RWPE2 (cell line): ENCODE results near the gene RPE.

Source experiments
- ATAC-seq: fragments of 200-7000 bp; cut with Tn5 transposase; 3 replicates; pipeline ENCODE4 v1.9.1; 2021; ENCODE audit warnings: low read depth
- DNase-seq: peaks from one replicate; pipeline ENCODE4 v3.0.0-alpha.2; 2020; ENCODE audit warnings: low spot score
- H3K27ac ChIP-seq: fragments of 450-650 bp; 2 replicates; pipeline ENCODE4 v1.5.1; 2017; ENCODE audit warnings: mild to moderate bottlenecking; ENCODE audit not compliant: poor library complexity, severe bottlenecking
- H3K27me3 ChIP-seq: fragments of 250-450 bp; sonication (Bioruptor Pico); 2 replicates; pipeline ENCODE4 v1.5.1; 2021; ENCODE audit warnings: mild to moderate bottlenecking, moderate library complexity; ENCODE audit not compliant: insufficient read depth, poor library complexity, severe bottlenecking
- H3K36me3 ChIP-seq: fragments of 250-450 bp; sonication (Bioruptor Pico); 2 replicates; pipeline ENCODE4 v1.5.1; 2020; ENCODE audit warnings: low read depth, mild to moderate bottlenecking, moderate library complexity
- H3K4me1 ChIP-seq: fragments of 250-450 bp; sonication (Bioruptor Pico); 2 replicates; pipeline ENCODE4 v1.5.1; 2021; ENCODE audit warnings: mild to moderate bottlenecking, moderate library complexity; ENCODE audit not compliant: insufficient read depth, poor library complexity, severe bottlenecking
- H3K4me3 ChIP-seq: fragments of 250-450 bp; sonication (Bioruptor Pico); 2 replicates; pipeline ENCODE4 v1.5.1; 2021; ENCODE audit warnings: mild to moderate bottlenecking, moderate library complexity; ENCODE audit not compliant: severe bottlenecking
- H3K9me3 ChIP-seq: fragments of 250-450 bp; sonication (Bioruptor Pico); 2 replicates; pipeline ENCODE4 v1.5.1; 2021; ENCODE audit warnings: mild to moderate bottlenecking, moderate library complexity; ENCODE audit not compliant: severe bottlenecking
- TF ChIP-seq, protein P1 (sequence below): fragments of 450-650 bp; IDR thresholded peaks from one replicate; pipeline ENCODE4 v1.5.1; 2017; ENCODE audit warnings: mild to moderate bottlenecking, moderate library complexity; ENCODE audit not compliant: poor library complexity, severe bottlenecking

Gene RPE

DNA sequence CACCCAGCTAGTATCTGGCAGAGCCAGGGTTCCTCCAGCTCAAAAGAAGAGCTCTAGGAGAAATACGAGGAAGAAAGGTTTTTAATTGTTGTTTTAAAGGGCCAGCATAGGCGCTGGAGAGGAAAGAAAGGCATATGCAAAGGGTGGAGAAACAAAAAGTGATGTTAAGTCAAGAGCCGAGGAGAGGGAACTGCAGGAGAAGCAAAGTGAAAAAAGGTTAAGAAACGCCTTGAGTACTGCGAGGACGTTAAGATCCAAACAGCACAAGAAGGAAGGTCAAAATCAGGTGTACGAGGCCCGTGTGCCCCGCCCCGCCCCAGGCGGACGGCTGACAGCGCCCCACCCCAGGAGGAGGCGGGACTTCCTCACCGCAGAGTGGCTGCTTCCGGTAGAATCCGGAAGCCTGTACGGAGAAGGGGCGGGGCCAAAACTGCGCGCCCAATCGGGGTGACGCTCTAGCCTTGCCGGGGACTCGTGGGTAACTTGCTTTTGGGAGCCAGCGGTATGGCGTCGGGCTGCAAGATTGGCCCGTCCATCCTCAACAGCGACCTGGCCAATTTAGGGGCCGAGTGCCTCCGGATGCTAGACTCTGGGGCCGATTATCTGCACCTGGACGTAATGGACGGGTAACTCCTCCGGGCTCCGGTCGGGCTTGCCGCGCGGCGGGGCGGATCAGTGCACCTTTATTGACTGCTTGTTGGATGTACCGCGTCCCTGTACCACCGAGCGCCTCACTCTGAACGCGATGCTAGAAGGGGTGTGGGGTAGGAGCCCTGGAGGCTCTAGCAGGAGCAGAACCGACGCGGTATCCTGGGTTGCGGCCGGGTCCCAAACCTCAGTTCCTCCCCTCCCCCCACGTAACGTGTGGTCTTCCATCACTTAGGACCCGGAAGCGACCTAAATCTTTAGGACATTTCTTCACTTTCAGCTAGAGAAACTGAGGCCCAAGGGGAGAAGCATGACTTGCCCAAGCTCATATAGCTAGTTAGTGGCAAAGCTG, at the start of gene RPE:
TSS of gene RPE (plus strand) at position 481 of the 1,000 bp plus-strand sequence. CDS start at position 505, 24 bp downstream.
- peak; percentile 99 for ATAC-seq

DNA sequence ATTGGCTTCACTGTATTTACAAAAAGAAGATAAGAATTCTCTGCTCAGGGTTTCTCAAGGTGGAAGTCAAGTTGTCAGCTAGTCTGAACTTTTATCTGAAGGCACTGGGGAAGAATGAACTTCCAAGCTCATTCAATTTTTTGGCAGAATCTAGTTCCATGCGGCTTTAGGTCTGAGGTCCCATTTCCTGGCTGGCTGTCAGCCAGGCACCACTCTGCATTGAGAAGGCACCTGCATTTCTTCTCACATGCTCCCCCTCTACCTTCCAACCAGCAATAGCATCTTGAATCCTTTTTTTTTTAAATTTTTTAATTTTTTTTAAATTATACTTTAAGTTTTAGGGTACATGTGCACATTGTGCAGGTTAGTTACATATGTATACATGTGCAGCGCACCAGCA, 46.2 kb upstream of the RPE start:
- no peaks in the 10 kb centered on the region for H3K27me3 ChIP-seq
- no peaks in the 10 kb centered on the region for H3K36me3 ChIP-seq
- no peaks in the 10 kb centered on the region for H3K4me1 ChIP-seq
- DNase-seq (no peak), ATAC-seq (no peak)
- TF ChIP-seq, protein P1, sequence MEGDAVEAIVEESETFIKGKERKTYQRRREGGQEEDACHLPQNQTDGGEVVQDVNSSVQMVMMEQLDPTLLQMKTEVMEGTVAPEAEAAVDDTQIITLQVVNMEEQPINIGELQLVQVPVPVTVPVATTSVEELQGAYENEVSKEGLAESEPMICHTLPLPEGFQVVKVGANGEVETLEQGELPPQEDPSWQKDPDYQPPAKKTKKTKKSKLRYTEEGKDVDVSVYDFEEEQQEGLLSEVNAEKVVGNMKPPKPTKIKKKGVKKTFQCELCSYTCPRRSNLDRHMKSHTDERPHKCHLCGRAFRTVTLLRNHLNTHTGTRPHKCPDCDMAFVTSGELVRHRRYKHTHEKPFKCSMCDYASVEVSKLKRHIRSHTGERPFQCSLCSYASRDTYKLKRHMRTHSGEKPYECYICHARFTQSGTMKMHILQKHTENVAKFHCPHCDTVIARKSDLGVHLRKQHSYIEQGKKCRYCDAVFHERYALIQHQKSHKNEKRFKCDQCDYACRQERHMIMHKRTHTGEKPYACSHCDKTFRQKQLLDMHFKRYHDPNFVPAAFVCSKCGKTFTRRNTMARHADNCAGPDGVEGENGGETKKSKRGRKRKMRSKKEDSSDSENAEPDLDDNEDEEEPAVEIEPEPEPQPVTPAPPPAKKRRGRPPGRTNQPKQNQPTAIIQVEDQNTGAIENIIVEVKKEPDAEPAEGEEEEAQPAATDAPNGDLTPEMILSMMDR = no peak
- no peak overlapping the region for H3K27ac ChIP-seq
- H3K9me3 ChIP-seq = no peaks in the 10 kb centered on the region
- no peak overlapping the region for H3K4me3 ChIP-seq

More for the DNA sequence above, at the start of gene RPE:
- Histone ChIP-seq H3K27me3 (no peaks in the 10 kb centered on the region), H3K36me3 (peaks cover 35% of the 10 kb centered on the region), H3K9me3 (no peaks in the 10 kb centered on the region), H3K4me3 (peak within 1 kb of the TSS; percentile 76), H3K27ac (peak within 1 kb of the TSS; percentile 20), H3K4me1 (peaks cover 14% of the 10 kb centered on the region)
- DNase-seq = peak; percentile 92
- TF ChIP-seq, protein P1 = no peak

DNA sequence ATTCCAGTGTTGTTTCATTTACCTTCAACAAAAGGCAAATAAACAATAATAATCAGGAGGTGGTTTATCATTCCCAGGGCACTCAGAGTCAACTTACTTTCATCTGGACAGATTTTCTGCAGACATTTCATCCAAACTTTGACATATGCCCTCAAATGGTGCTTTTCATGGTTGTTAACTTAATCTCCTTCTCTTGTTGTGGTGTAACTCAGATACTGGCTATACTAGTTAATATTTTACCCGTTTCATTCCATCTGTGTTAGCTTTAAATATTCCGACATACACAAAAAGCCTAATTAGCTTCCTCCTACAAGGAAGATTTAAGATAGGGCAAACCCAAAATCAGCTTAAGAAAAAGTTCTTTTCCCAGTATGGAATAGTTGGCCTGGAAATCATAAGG, 44.4 kb upstream of the RPE start:
- ATAC-seq (no peak), DNase-seq (no peak)
- H3K27me3 ChIP-seq = no peaks in the 10 kb centered on the region
- H3K4me3 ChIP-seq = no peak overlapping the region
- H3K27ac ChIP-seq = no peak overlapping the region
- no peaks in the 10 kb centered on the region for H3K9me3 ChIP-seq
- H3K36me3 ChIP-seq = no peaks in the 10 kb centered on the region
- H3K4me1 ChIP-seq = no peaks in the 10 kb centered on the region
- TF ChIP-seq, protein P1 = no peak

DNA sequence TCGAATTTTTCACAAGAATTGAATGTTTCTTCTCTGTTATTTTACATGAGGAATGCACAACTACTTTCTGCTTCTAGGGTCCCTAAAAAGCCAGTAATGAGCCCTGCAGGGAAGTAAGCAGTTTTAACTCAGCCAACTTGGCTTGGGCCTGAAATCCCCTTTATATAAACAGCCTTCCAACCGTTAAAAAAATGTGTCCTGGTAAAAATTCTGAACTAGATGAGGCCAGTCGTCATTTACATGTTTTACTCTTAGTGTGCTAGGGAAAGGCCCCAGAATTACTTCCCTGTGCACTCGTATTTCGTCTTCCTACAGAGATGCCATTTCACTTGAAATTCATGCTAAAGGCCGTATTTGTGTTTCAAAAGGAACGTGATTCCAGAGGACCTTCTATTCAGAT, 42.4 kb upstream of the RPE start:
- Histone ChIP-seq H3K4me1 (no peaks in the 10 kb centered on the region), H3K4me3 (no peak overlapping the region), H3K36me3 (no peaks in the 10 kb centered on the region), H3K27ac (no peak overlapping the region), H3K27me3 (no peaks in the 10 kb centered on the region), H3K9me3 (no peaks in the 10 kb centered on the region)
- DNase-seq = no peak
- TF ChIP-seq, protein P1 = no peak
- no peak for ATAC-seq
